Transverse colon (tissue), 3 donors: ENCODE measurements around the gene WAS.

Source experiments
- CTCF ChIP-seq, 5 experiments: fragments of 200-600 bp in 3 of 5; fragments of 450-650 bp in 2 of 5; sonication (generic) in 3 of 5; IDR thresholded peaks; 1 replicate in 2 of 5; 2 replicates in 3 of 5; pipeline ENCODE4 v1.5.1; 2016 to 2017; ENCODE audit warnings: antibody characterized with exemption in 5 of 5, inconsistent platforms in 3 of 5, mild to moderate bottlenecking in 2 of 5, moderate library complexity in 1 of 5
- POLR2A ChIP-seq: fragments of 450-650 bp; IDR thresholded peaks from one replicate; pipeline ENCODE4 v1.6.1; 2016; ENCODE audit warnings: antibody characterized with exemption, mild to moderate bottlenecking, moderate library complexity

GRCh38 chrX:48698306-48698705 is 14.7 kb downstream of the WAS start:
- TF ChIP-seq CTCF (IDR thresholded peaks at IDR 0.05) (no peak), POLR2A (no peak)
